HG03095 (cell line): ENCODE data around the gene CLCNKB.
"Not testable (repeated sequence)": the region's sequence is repeated elsewhere in the genome, so short reads cannot be mapped to it uniquely, and the experiment has no call there.

Experiments
- ATAC-seq: cut with Tn5 transposase; IDR thresholded peaks from one replicate; pipeline ENCODE4 v1.9.1; 2021; ENCODE audit warnings: moderate library complexity; ENCODE audit not compliant: unreplicated experiment

Gene CLCNKB

GRCh38 chr1:16029288-16029687 is 14.3 kb upstream of the CLCNKB start:
- no peak for ATAC-seq

GRCh38 chr1:16031551-16031950 is 12.0 kb upstream of the CLCNKB start:
- no peak for ATAC-seq

- no peak for ATAC-seq
Measured at GRCh38 chr1:16032388-16033102, 11.0 kb upstream of the CLCNKB start.

GRCh38 chr1:16033103-16033632 is 10.4 kb upstream of the CLCNKB start:
- ATAC-seq: not testable (repeated sequence)

GRCh38 chr1:16036461-16036860 is 7.1 kb upstream of the CLCNKB start:
- ATAC-seq: not testable (repeated sequence)

- no peak for ATAC-seq
Measured at GRCh38 chr1:16038620-16038912, 5.0 kb upstream of the CLCNKB start.

GRCh38 chr1:16039871-16040270 is 3.7 kb upstream of the CLCNKB start:
- not testable (repeated sequence) for ATAC-seq

- ATAC-seq: no peak
Measured at GRCh38 chr1:16041200-16041599, 2.4 kb upstream of the CLCNKB start.

- no peak for ATAC-seq
Measured at GRCh38 chr1:16042096-16042495, 1.5 kb upstream of the CLCNKB start.

GRCh38 chr1:16042654-16043053 is 928 bp upstream of the CLCNKB start:
- ATAC-seq: not testable (repeated sequence)

- ATAC-seq: no peak
Measured at GRCh38 chr1:16043950-16044349, 368 bp downstream of the CLCNKB start.

- no peak for ATAC-seq
Measured at GRCh38 chr1:16046842-16047241, 3.3 kb downstream of the CLCNKB start.

- no peak for ATAC-seq
Measured at GRCh38 chr1:16047791-16048475, 4.4 kb downstream of the CLCNKB start.

- no peak for ATAC-seq
Measured at GRCh38 chr1:16048573-16049189, 5.1 kb downstream of the CLCNKB start.

GRCh38 chr1:16050328-16050727 is 6.7 kb downstream of the CLCNKB start:
- ATAC-seq: no peak

- no peak for ATAC-seq
Measured at GRCh38 chr1:16051039-16051438, 7.5 kb downstream of the CLCNKB start.

- not testable (repeated sequence) for ATAC-seq
Measured at GRCh38 chr1:16051949-16052348, 8.4 kb downstream of the CLCNKB start.

GRCh38 chr1:16053781-16054502 is 10.4 kb downstream of the CLCNKB start:
- ATAC-seq: no peak

- ATAC-seq: no peak
Measured at GRCh38 chr1:16054598-16055540, 11.3 kb downstream of the CLCNKB start.
